Measurements from ENCODE around the gene SHMT2.

SHMT2 gene

DNA sequence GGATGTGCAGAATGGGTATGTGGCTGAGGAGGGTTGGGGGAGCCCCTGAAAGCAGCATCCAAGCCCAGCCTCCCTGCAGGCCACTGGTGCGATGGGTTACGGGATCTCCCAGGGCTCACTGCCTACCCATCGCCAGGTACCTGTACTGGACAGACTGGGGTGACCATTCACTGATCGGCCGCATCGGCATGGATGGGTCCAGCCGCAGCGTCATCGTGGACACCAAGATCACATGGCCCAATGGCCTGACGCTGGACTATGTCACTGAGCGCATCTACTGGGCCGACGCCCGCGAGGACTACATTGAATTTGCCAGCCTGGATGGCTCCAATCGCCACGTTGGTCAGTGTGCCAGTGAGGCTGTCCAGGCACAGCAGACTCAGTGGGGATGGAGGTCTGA, 31.2 kb upstream of the SHMT2 start:
- no peak for DNase-seq

DNA sequence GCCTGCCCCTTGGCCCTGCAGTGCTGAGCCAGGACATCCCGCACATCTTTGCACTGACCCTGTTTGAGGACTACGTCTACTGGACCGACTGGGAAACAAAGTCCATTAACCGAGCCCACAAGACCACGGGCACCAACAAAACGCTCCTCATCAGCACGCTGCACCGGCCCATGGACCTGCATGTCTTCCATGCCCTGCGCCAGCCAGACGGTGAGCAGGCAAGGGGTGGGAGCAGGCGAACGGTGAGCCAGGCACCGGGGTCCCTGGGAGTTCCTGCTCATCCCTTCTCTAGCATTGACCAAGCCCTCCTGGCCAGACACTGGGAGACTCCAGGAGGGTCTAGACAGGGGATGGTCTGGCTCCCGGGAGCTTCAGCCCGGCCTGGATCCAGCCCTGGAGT, 30.3 kb upstream of the SHMT2 start:
- DNase-seq, result no peak

- DNase-seq, result no peak
These were observed 29.0 kb upstream of the SHMT2 start for GRCh38 chr12:57200497-57200896.

DNA sequence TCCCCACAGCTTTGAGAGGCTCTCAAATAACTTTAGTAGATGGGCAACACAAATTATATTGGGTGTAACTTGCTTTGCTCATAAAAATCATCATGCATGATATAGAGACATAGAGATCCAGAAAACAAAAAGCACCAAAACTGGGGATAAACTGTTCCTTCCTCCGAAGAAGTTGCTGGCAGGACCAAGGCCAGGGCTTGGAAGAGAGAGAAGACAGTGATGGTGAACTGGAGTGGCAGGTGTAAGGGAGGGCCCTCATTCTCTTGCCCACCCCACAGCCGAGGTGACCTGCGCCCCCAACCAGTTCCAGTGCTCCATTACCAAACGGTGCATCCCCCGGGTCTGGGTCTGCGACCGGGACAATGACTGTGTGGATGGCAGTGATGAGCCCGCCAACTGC, 28.3 kb upstream of the SHMT2 start:
- DNase-seq, result no peak

DNA sequence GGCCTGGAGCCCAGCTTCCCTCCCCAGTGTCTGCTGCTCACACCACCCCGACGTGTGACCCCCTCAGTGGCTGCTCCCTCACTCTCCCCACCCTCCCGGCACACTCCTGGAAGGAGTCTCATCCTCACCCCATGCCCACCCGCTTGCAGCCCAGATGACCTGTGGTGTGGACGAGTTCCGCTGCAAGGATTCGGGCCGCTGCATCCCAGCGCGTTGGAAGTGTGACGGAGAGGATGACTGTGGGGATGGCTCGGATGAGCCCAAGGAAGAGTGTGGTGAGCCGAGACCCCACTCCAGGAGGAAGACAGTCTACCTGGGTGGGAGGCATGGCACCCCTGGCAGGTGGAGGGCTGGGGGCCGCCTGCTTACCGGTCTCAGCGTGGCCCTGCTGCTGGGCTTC, 27.9 kb upstream of the SHMT2 start:
- DNase-seq, result no peak

DNA sequence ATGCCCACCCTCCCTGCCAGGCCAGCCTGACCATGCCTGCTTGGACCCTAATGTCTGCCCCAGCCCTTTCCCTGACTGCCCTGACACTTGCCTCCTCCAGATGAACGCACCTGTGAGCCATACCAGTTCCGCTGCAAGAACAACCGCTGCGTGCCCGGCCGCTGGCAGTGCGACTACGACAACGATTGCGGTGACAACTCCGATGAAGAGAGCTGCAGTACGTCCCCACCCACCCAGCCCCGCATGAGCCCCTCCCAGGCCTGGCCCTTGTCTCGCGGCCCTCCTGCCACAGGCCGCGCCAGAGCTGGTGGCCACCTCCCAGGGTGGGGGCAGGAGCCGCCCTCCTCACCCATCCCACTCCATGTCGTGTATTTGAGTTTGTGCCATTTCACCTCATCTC, 27.2 kb upstream of the SHMT2 start:
- no peak for DNase-seq

- no peak for DNase-seq
These were observed 26.3 kb upstream of the SHMT2 start for GRCh38 chr12:57203201-57203600.

GRCh38 chr12:57203791-57204190, 25.7 kb upstream of the SHMT2 start:
- no peak for DNase-seq

- no peak for DNase-seq
These were observed 25.1 kb upstream of the SHMT2 start for GRCh38 chr12:57204454-57204853.

DNA sequence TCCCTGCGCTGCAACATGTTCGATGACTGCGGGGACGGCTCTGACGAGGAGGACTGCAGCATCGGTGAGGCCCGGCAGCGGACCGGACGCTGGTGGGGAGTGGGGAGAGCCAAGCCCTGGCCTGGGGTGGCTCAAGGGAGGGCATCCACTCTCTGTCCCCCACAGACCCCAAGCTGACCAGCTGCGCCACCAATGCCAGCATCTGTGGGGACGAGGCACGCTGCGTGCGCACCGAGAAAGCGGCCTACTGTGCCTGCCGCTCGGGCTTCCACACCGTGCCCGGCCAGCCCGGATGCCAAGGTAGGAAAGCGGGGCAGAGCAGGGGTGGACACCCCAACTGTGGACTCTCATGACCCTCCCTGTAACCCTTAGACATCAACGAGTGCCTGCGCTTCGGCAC, 24.3 kb upstream of the SHMT2 start:
- DNase-seq, result no peak

GRCh38 chr12:57205931-57206330, 23.6 kb upstream of the SHMT2 start:
- DNase-seq, result no peak

GRCh38 chr12:57207731-57208630, 21.5 kb upstream of the SHMT2 start:
- no peak for DNase-seq

DNA sequence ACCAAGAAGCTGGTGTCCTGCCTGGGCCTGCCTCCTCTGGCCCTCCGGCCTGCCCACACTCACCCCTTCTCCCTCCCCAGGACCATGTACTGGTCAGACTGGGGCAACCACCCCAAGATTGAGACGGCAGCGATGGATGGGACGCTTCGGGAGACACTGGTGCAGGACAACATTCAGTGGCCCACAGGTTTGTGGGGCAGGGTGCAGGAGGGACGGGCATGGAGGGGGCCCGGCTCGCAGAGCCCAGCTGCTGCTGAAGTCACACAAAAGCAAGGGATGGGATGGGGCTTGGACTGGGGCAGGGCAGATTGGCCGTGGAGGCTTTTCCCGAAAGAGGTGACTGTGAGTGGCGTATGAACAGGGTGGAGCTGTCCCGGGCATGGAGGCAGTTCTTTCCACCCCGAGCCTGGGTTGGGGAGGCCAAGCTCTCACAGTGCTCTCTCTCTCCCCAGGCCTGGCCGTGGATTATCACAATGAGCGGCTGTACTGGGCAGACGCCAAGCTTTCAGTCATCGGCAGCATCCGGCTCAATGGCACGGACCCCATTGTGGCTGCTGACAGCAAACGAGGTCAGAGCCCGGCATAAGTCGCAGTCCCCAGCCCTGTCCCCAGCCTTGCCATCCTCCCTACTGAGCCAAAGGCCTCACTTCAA, 20.8 kb upstream of the SHMT2 start:
- DNase-seq, result no peak

DNA sequence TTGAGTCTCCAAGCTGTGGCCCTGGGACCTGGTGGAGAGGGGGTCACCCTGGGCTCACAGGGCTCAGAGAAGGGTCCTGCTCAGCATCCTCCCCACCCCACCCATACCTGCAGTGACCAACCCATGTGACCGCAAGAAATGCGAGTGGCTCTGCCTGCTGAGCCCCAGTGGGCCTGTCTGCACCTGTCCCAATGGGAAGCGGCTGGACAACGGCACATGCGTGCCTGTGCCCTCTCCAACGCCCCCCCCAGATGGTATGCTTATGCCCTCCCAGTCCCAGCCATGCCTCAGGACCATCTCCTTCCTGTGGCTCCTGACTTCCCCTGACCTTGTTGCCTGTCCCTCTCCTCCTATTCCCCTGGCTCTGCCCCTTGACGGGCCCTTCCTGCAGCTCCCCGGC, 19.6 kb upstream of the SHMT2 start:
- no peak for DNase-seq

GRCh38 chr12:57210461-57210860, 19.1 kb upstream of the SHMT2 start:
- DNase-seq, result no peak

DNA sequence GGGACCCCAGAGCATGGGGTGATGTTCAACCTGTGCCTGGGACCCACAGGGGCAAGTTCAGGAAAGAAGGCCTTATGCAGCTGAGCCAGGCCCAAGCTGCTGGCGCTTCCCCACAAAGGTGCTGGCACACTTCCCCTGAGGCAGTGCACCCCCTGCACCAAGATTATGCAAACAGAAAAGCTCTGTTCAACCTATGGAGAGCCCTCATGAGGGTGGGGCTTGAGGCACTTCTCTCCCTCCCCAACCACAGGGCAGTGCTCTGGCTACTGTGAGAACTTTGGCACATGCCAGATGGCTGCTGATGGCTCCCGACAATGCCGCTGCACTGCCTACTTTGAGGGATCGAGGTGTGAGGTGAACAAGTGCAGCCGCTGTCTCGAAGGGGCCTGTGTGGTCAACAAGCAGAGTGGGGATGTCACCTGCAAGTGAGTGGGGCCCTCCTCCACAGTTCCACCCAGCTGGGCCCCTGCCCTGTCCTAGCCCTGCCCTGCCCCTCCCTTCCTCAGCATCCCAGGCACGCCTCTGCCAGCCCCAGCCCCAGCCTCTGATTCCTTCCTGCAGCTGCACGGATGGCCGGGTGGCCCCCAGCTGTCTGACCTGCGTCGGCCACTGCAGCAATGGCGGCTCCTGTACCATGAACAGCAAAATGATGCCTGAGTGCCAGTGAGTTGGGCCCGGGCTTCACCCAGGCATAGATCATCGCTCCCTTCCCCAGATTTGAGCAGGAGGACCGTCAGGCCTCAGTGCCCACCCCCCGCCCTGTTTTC, 18.4 kb upstream of the SHMT2 start:
- DNase-seq, result no peak

- DNase-seq, result no peak
These were observed 17.5 kb upstream of the SHMT2 start for GRCh38 chr12:57211791-57212700.

- no peak for DNase-seq
These were observed 16.8 kb upstream of the SHMT2 start for GRCh38 chr12:57212701-57213057.

GRCh38 chr12:57213058-57213715, 16.3 kb upstream of the SHMT2 start:
- no peak for DNase-seq

GRCh38 chr12:57213763-57214397, 15.6 kb upstream of the SHMT2 start:
- DNase-seq, result no peak

DNA sequence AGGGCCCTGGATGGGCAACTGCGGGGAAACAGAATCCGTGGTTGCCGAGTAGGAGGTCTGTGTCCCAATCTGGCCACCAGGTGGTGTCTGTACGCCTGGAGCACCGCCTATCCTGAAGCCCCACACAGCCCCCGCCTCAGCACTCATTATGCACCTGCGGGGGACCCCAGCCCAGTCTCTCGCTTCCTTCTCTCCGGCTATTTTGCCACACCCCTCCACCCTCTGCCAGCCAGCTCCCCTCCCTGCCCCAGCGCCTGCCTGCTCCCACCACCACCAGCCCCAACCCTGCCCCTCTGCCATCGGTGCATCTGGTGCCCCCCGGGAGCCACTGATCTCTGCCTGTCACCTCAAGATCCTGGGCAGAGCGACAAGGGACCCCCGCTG, 15.1 kb upstream of the SHMT2 start:
- no peak for DNase-seq

GRCh38 chr12:57215065-57215464, 14.4 kb upstream of the SHMT2 start:
- no peak for DNase-seq

Measured in GOT3 (cell line).